GM12865 (cell line): ENCODE results near the gene OTOS.

Experiments
- DNase-seq: peaks from one replicate; pipeline ENCODE4 v3.0.0; 2010; ENCODE audit warnings: low read depth
- H3K4me3 ChIP-seq: 2 replicates; pipeline ENCODE4 v1.5.1; 2011; ENCODE audit warnings: mild to moderate bottlenecking, low read depth, low read length, control low read depth
- CTCF ChIP-seq: IDR thresholded peaks from 2 replicates; pipeline ENCODE4 v1.5.1; 2011; ENCODE audit warnings: low read length, control low read depth, low read depth, inconsistent platforms; ENCODE audit not compliant: insufficient read depth; ENCODE audit errors: missing control alignments

The OTOS gene

GRCh38 chr2:240174496-240174895, 34.0 kb upstream of the OTOS start:
- no peak overlapping the region for H3K4me3 ChIP-seq
- DNase-seq: no peak

DNA sequence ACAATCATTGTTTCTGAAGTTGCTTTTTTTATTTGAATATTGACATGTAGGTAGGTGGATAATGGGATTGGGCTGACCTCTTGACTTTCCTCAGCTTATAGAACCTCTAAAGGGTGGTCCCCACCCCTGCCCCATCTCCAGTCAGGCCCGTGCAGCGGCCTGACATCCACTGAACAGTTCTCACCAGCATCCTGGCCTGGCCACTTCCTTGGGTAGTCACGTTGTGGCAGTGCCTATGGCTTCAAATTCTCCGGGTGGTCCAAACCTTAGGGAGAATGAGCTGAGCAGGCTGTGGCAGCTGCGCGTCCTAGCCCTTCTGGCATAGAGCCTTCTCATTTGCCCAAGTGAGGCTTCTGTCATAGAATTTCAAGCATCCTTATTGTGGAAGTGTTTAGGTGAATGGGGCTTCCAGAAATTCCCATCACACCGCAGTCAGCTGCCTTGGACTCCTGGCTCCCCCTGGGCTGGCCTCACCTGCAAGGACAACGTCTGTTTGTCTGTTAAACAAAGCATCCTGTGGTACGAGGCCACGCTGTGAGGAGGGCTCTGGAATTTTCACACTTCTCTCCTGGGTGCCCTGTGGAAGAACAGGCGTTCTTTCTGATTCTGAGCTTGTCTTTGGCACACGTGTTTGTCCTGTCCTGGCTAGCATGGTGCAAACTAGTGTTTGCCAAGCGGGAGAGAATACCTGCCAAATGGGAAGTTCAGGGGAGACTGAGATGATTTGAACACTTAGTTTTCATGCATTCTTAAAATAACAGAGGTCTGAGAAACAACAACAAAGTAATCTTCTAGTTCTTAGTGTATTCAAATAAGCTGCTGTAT, 31.8 kb upstream of the OTOS start:
- H3K4me3 ChIP-seq: no peak overlapping the region
- TF ChIP-seq CTCF: no peak
- DNase-seq: no peak

More at GRCh38 chr2:240174496-240174895, 34.0 kb upstream of the OTOS start:
- TF ChIP-seq CTCF: no peak

DNA sequence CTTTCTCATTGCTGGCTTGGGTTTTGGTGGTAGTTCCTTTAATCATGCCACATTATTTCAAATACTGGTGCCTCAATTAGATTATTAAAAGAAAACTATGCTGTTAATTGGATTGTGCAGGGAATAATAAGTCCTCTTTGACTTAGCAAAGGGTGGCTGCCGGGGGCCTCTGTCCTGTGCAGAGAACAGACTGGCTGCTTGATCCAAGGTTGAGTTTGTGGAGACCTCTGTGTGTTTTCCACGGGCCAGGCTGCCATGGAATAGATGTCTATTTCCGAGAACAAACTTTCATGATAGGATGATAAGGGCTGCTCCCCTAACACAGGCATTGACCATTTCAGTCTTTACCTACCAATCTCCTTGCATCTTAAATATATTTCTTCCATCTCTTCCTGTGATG, 30.4 kb upstream of the OTOS start:
- no peak for DNase-seq
- no peak for TF ChIP-seq CTCF
- no peak overlapping the region for H3K4me3 ChIP-seq

- TF ChIP-seq CTCF: no peak
- H3K4me3 ChIP-seq: no peak overlapping the region
- no peak for DNase-seq
These were observed 29.9 kb upstream of the OTOS start for GRCh38 chr2:240170354-240170735.

GRCh38 chr2:240169486-240170353, 29.3 kb upstream of the OTOS start:
- no peak for DNase-seq
- no peak overlapping the region for H3K4me3 ChIP-seq
- TF ChIP-seq CTCF: no peak

DNA sequence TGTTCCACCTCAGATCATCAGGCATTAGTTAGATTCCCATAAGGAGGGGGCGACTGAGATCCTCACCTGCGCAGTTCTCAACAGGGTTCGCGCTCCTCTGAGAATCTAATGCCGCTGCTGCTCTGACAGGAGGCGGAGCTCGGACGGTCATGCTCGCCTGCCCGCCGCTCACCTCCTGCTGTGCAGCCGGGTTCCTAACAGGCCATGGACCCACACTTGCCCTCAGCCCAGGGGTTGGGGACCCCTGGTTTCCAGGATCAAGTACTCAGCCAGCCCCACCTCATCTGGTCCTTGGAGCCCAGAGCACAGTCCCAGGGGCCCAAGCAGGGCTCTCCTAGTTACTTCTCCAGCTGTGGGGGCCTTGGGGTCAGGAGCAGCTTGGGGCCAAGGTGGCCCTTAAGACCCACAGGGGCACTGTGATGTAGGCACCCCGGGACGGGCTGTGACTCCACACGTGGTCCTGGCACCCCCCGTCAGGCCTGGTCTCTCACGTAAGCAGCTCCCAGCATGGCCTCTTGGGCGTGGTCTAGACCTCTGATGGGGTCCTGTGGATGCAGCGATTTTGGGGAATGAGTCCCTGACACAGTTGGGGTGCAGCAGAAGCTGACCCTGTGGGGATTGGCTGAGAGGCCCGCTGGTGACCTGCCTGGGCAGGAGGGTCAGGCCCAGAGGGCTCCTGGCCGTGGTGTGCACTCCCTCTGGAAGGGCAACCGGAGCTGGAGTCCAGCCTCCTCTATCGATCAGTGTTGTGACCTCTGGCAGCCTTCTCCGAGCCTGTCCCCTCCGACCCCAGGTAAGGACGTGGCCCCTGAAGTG, 28.3 kb upstream of the OTOS start:
- DNase-seq: no peak
- TF ChIP-seq CTCF: no peak
- H3K4me3 ChIP-seq: no peak overlapping the region
